Neural cell (in vitro differentiated cells): ENCODE measurements around the gene THYN1. TPM values are rescaled to one million over a fixed set of nuclear protein-coding genes. Genes with fewer than 3 reads are reported as not detected.

Experiments
- H2AFZ ChIP-seq: fragments of 200-600, 300-800 bp; sonication (generic), shearing (Covaris generic); 2 replicates; pipeline ENCODE4 v1.6.0; 2014; ENCODE audit warnings: low read depth, mild to moderate bottlenecking, antibody characterized with exemption, low read length, moderate library complexity
- H3F3A ChIP-seq: fragments of 200-600 bp; shearing (Covaris generic); 2 replicates; pipeline ENCODE4 v1.6.1; 2016; ENCODE audit warnings: mild to moderate bottlenecking, moderate library complexity, mixed read lengths, antibody characterized with exemption, low read length; ENCODE audit not compliant: insufficient read depth, poor library complexity, severe bottlenecking
- H3K27ac ChIP-seq: fragments of 200-600, 300-800 bp; sonication (generic), shearing (Covaris generic); 2 replicates; pipeline ENCODE4 v1.5.1; 2014; ENCODE audit warnings: mild to moderate bottlenecking, low read length, moderate library complexity
- H3K27me3 ChIP-seq: fragments of 300-800, 200-600 bp; sonication (generic), shearing (Covaris generic); 2 replicates; pipeline ENCODE4 v1.6.0; 2014; ENCODE audit warnings: mild to moderate bottlenecking, low read depth, low read length, moderate library complexity; ENCODE audit not compliant: insufficient read depth
- H3K36me3 ChIP-seq: fragments of 300-800, 200-600 bp; sonication (generic), shearing (Covaris generic); 2 replicates; pipeline ENCODE4 v1.5.1; 2014; ENCODE audit warnings: mild to moderate bottlenecking, antibody characterized with exemption, low read length, moderate library complexity; ENCODE audit not compliant: insufficient read depth
- H3K4me2 ChIP-seq: fragments of 300-800, 200-600 bp; sonication (generic), shearing (Covaris generic); 2 replicates; pipeline ENCODE4 v1.6.0; 2014; ENCODE audit warnings: mild to moderate bottlenecking, low read length
- H3K4me3 ChIP-seq: fragments of 300-800, 200-600 bp; sonication (generic), shearing (Covaris generic); 2 replicates; pipeline ENCODE4 v1.5.1; 2014; ENCODE audit warnings: mild to moderate bottlenecking, low read length, moderate library complexity
- H3K79me2 ChIP-seq: fragments of 200-600 bp; shearing (Covaris generic); replicated peaks from 2 replicates; pipeline ENCODE4 v1.6.0; 2014; ENCODE audit warnings: mild to moderate bottlenecking, low read length, moderate library complexity; ENCODE audit not compliant: insufficient read depth
- H3K9ac ChIP-seq: fragments of 300-800, 200-600 bp; sonication (generic), shearing (Covaris generic); 2 replicates; pipeline ENCODE4 v1.6.1; 2016; ENCODE audit warnings: mild to moderate bottlenecking, low read length, mixed read lengths
- H3K9me2 ChIP-seq: fragments of 200-600 bp; shearing (Covaris generic); 2 replicates; pipeline ENCODE4 v1.6.1; 2016; ENCODE audit warnings: mild to moderate bottlenecking, low read length, mixed read lengths; ENCODE audit not compliant: insufficient read depth
- H3K9me3 ChIP-seq: fragments of 200-600, 300-800 bp; sonication (generic), shearing (Covaris generic); 2 replicates; pipeline ENCODE4 v1.6.1; 2016; ENCODE audit warnings: mild to moderate bottlenecking, mixed run types, low read length, moderate library complexity, mixed read lengths
- H4K20me1 ChIP-seq: fragments of 200-600 bp; shearing (Covaris generic); 2 replicates; pipeline ENCODE4 v1.6.1; 2016; ENCODE audit warnings: mild to moderate bottlenecking, mixed run types; ENCODE audit not compliant: insufficient read depth
- EP300 ChIP-seq: fragments of 450-650 bp; conservative IDR thresholded peaks from 2 replicates; pipeline ENCODE4 v1.6.1; 2014; ENCODE audit warnings: antibody characterized with exemption, mild to moderate bottlenecking, moderate library complexity; ENCODE audit not compliant: poor library complexity, severe bottlenecking
- EZH2 ChIP-seq: fragments of 200-600, 300-800 bp; shearing (Covaris generic), sonication (generic); IDR thresholded peaks from 2 replicates; pipeline ENCODE4 v1.6.1; 2014; ENCODE audit warnings: antibody characterized with exemption, low read length, borderline replicate concordance, mild to moderate bottlenecking; ENCODE audit not compliant: insufficient read depth, poor library complexity, severe bottlenecking
- MXI1 ChIP-seq: fragments of 450-650 bp; conservative IDR thresholded peaks from 2 replicates; pipeline ENCODE4 v1.6.1; 2014; ENCODE audit warnings: antibody characterized with exemption, mild to moderate bottlenecking; ENCODE audit not compliant: poor library complexity, severe bottlenecking
- POLR2AphosphoS5 ChIP-seq: IDR thresholded peaks from 2 replicates; pipeline ENCODE4 v1.6.1; 2012
- RAD21 ChIP-seq: fragments of 450-650 bp; conservative IDR thresholded peaks from 2 replicates; pipeline ENCODE4 v1.6.1; 2014; ENCODE audit warnings: antibody characterized with exemption, mild to moderate bottlenecking, moderate library complexity
- SMC3 ChIP-seq: fragments of 450-650 bp; conservative IDR thresholded peaks from 2 replicates; pipeline ENCODE4 v1.6.1; 2014; ENCODE audit warnings: antibody characterized with exemption, mild to moderate bottlenecking, moderate library complexity; ENCODE audit not compliant: poor library complexity
- TAF1 ChIP-seq: IDR thresholded peaks from 2 replicates; pipeline ENCODE4 v1.6.1; 2012; ENCODE audit warnings: low read depth
- polyA plus RNA-seq: library from polyadenylated mRNA; depleted of rRNA; stranded (reverse); fragments of >200 nt; gene quantifications from 2 replicates; pipeline ENCODE4 v1.2.3, GENCODE V29; 2014
- TF ChIP-seq, protein P1 (sequence below): IDR thresholded peaks from 2 replicates; pipeline ENCODE4 v1.6.1; 2012; ENCODE audit warnings: borderline replicate concordance
- TF ChIP-seq, protein P2 (sequence below): fragments of 450-650 bp; IDR thresholded peaks from 2 replicates; pipeline ENCODE4 v1.5.1; 2014; ENCODE audit warnings: antibody characterized with exemption, mild to moderate bottlenecking, moderate library complexity; ENCODE audit not compliant: poor library complexity, severe bottlenecking

THYN1 gene
- polyA plus RNA-seq, 1 donor from 2014 or later, result 164 TPM

DNA sequence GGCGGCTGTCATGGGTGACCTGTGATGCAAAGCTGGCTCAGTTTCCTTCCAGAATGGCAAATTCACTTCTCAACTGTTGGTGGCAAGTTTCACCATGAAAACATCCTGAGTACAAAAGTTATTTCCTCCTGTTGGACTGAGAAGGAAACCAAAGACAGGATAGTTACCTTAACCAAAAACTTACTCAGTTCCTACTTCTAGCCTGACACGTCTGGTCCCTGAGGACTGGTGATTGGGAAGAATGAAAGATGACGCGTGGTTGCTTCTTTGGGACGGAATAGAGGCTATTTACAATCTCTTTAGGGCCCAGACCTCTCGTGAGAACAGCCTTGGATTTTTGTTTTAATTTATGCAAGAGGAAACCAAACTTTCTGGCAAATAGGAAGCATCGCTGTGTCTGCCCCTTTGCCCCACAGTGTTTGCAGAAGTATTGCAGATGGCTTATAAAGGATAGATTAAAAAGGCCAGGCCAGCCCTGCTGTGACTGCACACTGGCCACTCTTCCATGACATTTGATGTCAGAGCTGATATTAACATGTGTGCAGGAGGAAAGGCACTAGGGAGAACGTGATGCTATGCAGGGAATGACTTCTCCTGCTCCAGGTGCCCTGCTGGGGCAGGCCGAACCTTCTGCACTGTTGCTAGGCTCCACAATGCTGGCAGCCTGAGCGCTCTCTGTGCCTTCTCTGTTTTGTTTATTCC is 21.0 kb downstream of the THYN1 start:
- TF ChIP-seq MXI1 (no peak), POLR2AphosphoS5 (no peak), RAD21 (no peak), EP300 (no peak), SMC3 (no peak), TAF1 (no peak), EZH2 (no peak)
- TF ChIP-seq, protein P1, sequence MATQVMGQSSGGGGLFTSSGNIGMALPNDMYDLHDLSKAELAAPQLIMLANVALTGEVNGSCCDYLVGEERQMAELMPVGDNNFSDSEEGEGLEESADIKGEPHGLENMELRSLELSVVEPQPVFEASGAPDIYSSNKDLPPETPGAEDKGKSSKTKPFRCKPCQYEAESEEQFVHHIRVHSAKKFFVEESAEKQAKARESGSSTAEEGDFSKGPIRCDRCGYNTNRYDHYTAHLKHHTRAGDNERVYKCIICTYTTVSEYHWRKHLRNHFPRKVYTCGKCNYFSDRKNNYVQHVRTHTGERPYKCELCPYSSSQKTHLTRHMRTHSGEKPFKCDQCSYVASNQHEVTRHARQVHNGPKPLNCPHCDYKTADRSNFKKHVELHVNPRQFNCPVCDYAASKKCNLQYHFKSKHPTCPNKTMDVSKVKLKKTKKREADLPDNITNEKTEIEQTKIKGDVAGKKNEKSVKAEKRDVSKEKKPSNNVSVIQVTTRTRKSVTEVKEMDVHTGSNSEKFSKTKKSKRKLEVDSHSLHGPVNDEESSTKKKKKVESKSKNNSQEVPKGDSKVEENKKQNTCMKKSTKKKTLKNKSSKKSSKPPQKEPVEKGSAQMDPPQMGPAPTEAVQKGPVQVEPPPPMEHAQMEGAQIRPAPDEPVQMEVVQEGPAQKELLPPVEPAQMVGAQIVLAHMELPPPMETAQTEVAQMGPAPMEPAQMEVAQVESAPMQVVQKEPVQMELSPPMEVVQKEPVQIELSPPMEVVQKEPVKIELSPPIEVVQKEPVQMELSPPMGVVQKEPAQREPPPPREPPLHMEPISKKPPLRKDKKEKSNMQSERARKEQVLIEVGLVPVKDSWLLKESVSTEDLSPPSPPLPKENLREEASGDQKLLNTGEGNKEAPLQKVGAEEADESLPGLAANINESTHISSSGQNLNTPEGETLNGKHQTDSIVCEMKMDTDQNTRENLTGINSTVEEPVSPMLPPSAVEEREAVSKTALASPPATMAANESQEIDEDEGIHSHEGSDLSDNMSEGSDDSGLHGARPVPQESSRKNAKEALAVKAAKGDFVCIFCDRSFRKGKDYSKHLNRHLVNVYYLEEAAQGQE, result no peak
- TF ChIP-seq, protein P2, sequence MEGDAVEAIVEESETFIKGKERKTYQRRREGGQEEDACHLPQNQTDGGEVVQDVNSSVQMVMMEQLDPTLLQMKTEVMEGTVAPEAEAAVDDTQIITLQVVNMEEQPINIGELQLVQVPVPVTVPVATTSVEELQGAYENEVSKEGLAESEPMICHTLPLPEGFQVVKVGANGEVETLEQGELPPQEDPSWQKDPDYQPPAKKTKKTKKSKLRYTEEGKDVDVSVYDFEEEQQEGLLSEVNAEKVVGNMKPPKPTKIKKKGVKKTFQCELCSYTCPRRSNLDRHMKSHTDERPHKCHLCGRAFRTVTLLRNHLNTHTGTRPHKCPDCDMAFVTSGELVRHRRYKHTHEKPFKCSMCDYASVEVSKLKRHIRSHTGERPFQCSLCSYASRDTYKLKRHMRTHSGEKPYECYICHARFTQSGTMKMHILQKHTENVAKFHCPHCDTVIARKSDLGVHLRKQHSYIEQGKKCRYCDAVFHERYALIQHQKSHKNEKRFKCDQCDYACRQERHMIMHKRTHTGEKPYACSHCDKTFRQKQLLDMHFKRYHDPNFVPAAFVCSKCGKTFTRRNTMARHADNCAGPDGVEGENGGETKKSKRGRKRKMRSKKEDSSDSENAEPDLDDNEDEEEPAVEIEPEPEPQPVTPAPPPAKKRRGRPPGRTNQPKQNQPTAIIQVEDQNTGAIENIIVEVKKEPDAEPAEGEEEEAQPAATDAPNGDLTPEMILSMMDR, result no peak
- H3K27me3 ChIP-seq, result no peaks in the 10 kb centered on the region
- no peak overlapping the region for H3K9ac ChIP-seq
- H2AFZ ChIP-seq, result no peak overlapping the region
- peaks cover 20% of the 10 kb centered on the region for H3K79me2 ChIP-seq
- no peak overlapping the region for H3K27ac ChIP-seq
- H3K4me3 ChIP-seq, result no peak overlapping the region
- H3K4me2 ChIP-seq, result no peak overlapping the region
- H3F3A ChIP-seq, result no peaks in the 10 kb centered on the region
- H4K20me1 ChIP-seq, result peaks cover 4% of the 10 kb centered on the region
- H3K9me2 ChIP-seq, result no peaks in the 10 kb centered on the region
- H3K9me3 ChIP-seq, result no peaks in the 10 kb centered on the region
- peaks cover 3% of the 10 kb centered on the region for H3K36me3 ChIP-seq

DNA sequence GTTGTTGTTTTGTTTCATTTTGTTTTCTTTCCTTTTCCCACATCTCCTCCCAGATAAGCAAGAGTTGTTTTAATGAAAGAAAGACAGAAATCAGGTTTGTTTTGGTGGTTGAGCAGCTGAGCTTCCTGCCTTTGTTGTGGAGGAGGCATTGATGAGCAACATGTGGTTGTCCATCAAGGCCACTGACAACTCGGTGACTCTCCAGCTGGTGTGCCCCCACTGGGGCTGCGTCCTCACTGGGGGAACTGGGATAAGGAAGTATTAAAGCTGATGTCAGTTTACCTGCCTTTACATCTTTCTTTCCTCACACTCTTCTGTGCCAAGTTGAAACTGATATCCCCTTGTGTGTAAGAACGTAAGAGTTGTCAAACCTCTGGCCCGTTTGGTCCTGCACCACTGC is 22.8 kb downstream of the THYN1 start:
- no peak overlapping the region for H2AFZ ChIP-seq
- no peaks in the 10 kb centered on the region for H3K9me3 ChIP-seq
- H3F3A ChIP-seq, result no peaks in the 10 kb centered on the region
- H3K4me3 ChIP-seq, result no peak overlapping the region
- no peak overlapping the region for H3K4me2 ChIP-seq
- H3K36me3 ChIP-seq, result peaks cover under 1% of the 10 kb centered on the region
- peaks cover 37% of the 10 kb centered on the region for H3K79me2 ChIP-seq
- TF ChIP-seq EP300 (no peak), MXI1 (no peak), EZH2 (no peak), POLR2AphosphoS5 (no peak), TAF1 (no peak), SMC3 (no peak), RAD21 (no peak)
- TF ChIP-seq, protein P1, result no peak
- TF ChIP-seq, protein P2, result no peak
- H4K20me1 ChIP-seq, result peaks cover 4% of the 10 kb centered on the region
- no peak overlapping the region for H3K27ac ChIP-seq
- H3K27me3 ChIP-seq, result no peaks in the 10 kb centered on the region
- H3K9me2 ChIP-seq, result no peaks in the 10 kb centered on the region
- no peak overlapping the region for H3K9ac ChIP-seq
